Astrocyte (in vitro differentiated cells and primary cell): ENCODE measurements around the gene TACR1. TPM values are rescaled to one million over a fixed set of nuclear protein-coding genes. Genes with fewer than 3 reads are reported as not detected.
"Not testable (repeated sequence)": the region's sequence is repeated elsewhere in the genome, so short reads cannot be mapped to it uniquely, and the experiment has no call there.

Source experiments
- DNase-seq: peaks from one replicate; pipeline ENCODE4 v3.0.0-alpha.2; 2010; ENCODE audit warnings: low read depth
- FAIRE-seq: peaks from 2 replicates; lab custom pipeline; 2011; peaks lifted over from hg19 to GRCh38; lab: Jason Lieb, UNC
- H2AFZ ChIP-seq: 2 replicates; pipeline ENCODE4 v1.6.0; 2012; ENCODE audit warnings: low read depth, low read length, inconsistent platforms
- H3K27ac ChIP-seq: 2 replicates; pipeline ENCODE4 v1.5.1; 2011; ENCODE audit warnings: low read depth, low read length, inconsistent platforms
- H3K27me3 ChIP-seq: 2 replicates; pipeline ENCODE4 v1.6.0; 2011; ENCODE audit warnings: low read length, inconsistent platforms; ENCODE audit not compliant: insufficient read depth
- H3K36me3 ChIP-seq: 2 replicates; pipeline ENCODE4 v1.5.1; 2011; ENCODE audit warnings: low read length, inconsistent platforms; ENCODE audit not compliant: insufficient read depth
- H3K4me1 ChIP-seq: 2 replicates; pipeline ENCODE4 v1.5.1; 2011; ENCODE audit warnings: low read length, inconsistent platforms; ENCODE audit not compliant: insufficient read depth
- H3K4me2 ChIP-seq: 2 replicates; pipeline ENCODE4 v1.6.0; 2012; ENCODE audit warnings: low read length, inconsistent platforms
- H3K4me3 ChIP-seq: 2 replicates; pipeline ENCODE4 v1.5.1; 2011; ENCODE audit warnings: low read depth, mild to moderate bottlenecking, low read length, inconsistent platforms; ENCODE audit not compliant: insufficient read depth
- H3K79me2 ChIP-seq: 2 replicates; pipeline ENCODE4 v1.6.0; 2012; ENCODE audit warnings: mild to moderate bottlenecking, low read length, inconsistent platforms; ENCODE audit not compliant: insufficient read depth
- H3K9ac ChIP-seq: 2 replicates; pipeline ENCODE4 v1.6.0; 2012; ENCODE audit warnings: mild to moderate bottlenecking, low read length, inconsistent platforms
- H3K9me3 ChIP-seq: 2 replicates; pipeline ENCODE4 v1.5.1; 2012; ENCODE audit warnings: low read depth, mild to moderate bottlenecking, low read length, inconsistent platforms; ENCODE audit not compliant: insufficient read depth
- H4K20me1 ChIP-seq: 2 replicates; pipeline ENCODE4 v1.6.0; 2012; ENCODE audit warnings: low read length, inconsistent platforms; ENCODE audit not compliant: insufficient read depth
- H3K27ac Mint-ChIP-seq: one replicate; pipeline ENCODE4 v1.8.0; 2021; ENCODE audit warnings: mild to moderate bottlenecking, mixed read lengths; ENCODE audit not compliant: unreplicated experiment
- H3K27me3 Mint-ChIP-seq: one replicate; pipeline ENCODE4 v1.8.0; 2021; ENCODE audit warnings: low read depth, mixed read lengths; ENCODE audit not compliant: unreplicated experiment
- H3K36me3 Mint-ChIP-seq: one replicate; pipeline ENCODE4 v1.8.0; 2021; ENCODE audit warnings: low read depth, mixed read lengths; ENCODE audit not compliant: unreplicated experiment
- H3K4me1 Mint-ChIP-seq: one replicate; pipeline ENCODE4 v1.8.0; 2021; ENCODE audit warnings: low read depth, mixed read lengths; ENCODE audit not compliant: unreplicated experiment
- H3K4me3 Mint-ChIP-seq: one replicate; pipeline ENCODE4 v1.8.0; 2021; ENCODE audit warnings: mild to moderate bottlenecking, moderate library complexity, mixed read lengths; ENCODE audit not compliant: unreplicated experiment
- H3K9me3 Mint-ChIP-seq: one replicate; pipeline ENCODE4 v1.8.0; 2021; ENCODE audit warnings: mild to moderate bottlenecking, mixed read lengths; ENCODE audit not compliant: unreplicated experiment
- CTCF ChIP-seq: IDR thresholded peaks from 2 replicates; pipeline ENCODE4 v1.5.1; 2011; ENCODE audit warnings: low read depth, mild to moderate bottlenecking, inconsistent platforms, low read length, moderate library complexity; ENCODE audit not compliant: insufficient read depth
- EZH2 ChIP-seq: IDR thresholded peaks from 2 replicates; pipeline ENCODE4 v1.6.1; 2012; ENCODE audit warnings: mild to moderate bottlenecking, low read length, inconsistent platforms; ENCODE audit not compliant: insufficient read depth
- total RNA-seq: library from RNA; stranded (reverse); gene quantifications from 2 replicates; pipeline ENCODE4 v1.2.1, GENCODE V29; 2021

Gene TACR1
- total RNA-seq, 1 donor from 2014 or later, result not detected

GRCh38 chr2:75221862-75222261 lies 22.5 kb upstream of the TACR1 start:
- Mint-ChIP-seq H3K4me1 (no peaks in the 10 kb centered on the region), H3K27me3 (peaks cover 6% of the 10 kb centered on the region), H3K4me3 (no peak overlapping the region), H3K9me3 (peaks cover 2% of the 10 kb centered on the region), H3K36me3 (no peaks in the 10 kb centered on the region), H3K27ac (no peak overlapping the region)
- no peak overlapping the region for H3K9ac ChIP-seq
- no peak overlapping the region for H3K4me3 ChIP-seq
- FAIRE-seq (peak; percentile 89), DNase-seq (peak; percentile 76)
- no peaks in the 10 kb centered on the region for H4K20me1 ChIP-seq
- peak overlapping the region; percentile 15 for H3K27ac ChIP-seq
- H2AFZ ChIP-seq, result peak overlapping the region; percentile 74
- H3K4me2 ChIP-seq, result peak overlapping the region; percentile 45
- H3K4me1 ChIP-seq, result peaks cover 10% of the 10 kb centered on the region
- no peaks in the 10 kb centered on the region for H3K27me3 ChIP-seq
- TF ChIP-seq EZH2 (no peak), CTCF (no peak)
- no peaks in the 10 kb centered on the region for H3K36me3 ChIP-seq
- no peaks in the 10 kb centered on the region for H3K9me3 ChIP-seq
- H3K79me2 ChIP-seq, result no peaks in the 10 kb centered on the region

- not testable (repeated sequence) for H3K4me1 ChIP-seq, H3K4me1 Mint-ChIP-seq, H3K36me3 ChIP-seq, H3K4me2 ChIP-seq, H4K20me1 ChIP-seq, H3K9me3 Mint-ChIP-seq, H3K79me2 ChIP-seq, H3K27ac ChIP-seq, H3K9me3 ChIP-seq, H3K27me3 Mint-ChIP-seq, H3K9ac ChIP-seq, H3K27me3 ChIP-seq, H2AFZ ChIP-seq, FAIRE-seq, H3K4me3 Mint-ChIP-seq, H3K36me3 Mint-ChIP-seq, DNase-seq, H3K27ac Mint-ChIP-seq, H3K4me3 ChIP-seq
Observed at GRCh38 chr2:75219213-75219612, 19.9 kb upstream of the TACR1 start.

- TF ChIP-seq EZH2 (no peak), CTCF (no peak)
- Mint-ChIP-seq H3K4me1 (no peaks in the 10 kb centered on the region), H3K9me3 (no peaks in the 10 kb centered on the region), H3K27ac (no peak overlapping the region), H3K36me3 (no peaks in the 10 kb centered on the region), H3K27me3 (no peaks in the 10 kb centered on the region), H3K4me3 (no peak overlapping the region)
- H2AFZ ChIP-seq, result no peak overlapping the region
- no peaks in the 10 kb centered on the region for H3K27me3 ChIP-seq
- no peak overlapping the region for H3K9ac ChIP-seq
- H3K79me2 ChIP-seq, result no peaks in the 10 kb centered on the region
- DNase-seq (no peak), FAIRE-seq (no peak)
- H3K4me3 ChIP-seq, result no peak overlapping the region
- no peaks in the 10 kb centered on the region for H3K9me3 ChIP-seq
- no peaks in the 10 kb centered on the region for H3K36me3 ChIP-seq
- H4K20me1 ChIP-seq, result no peaks in the 10 kb centered on the region
- no peaks in the 10 kb centered on the region for H3K4me1 ChIP-seq
- H3K27ac ChIP-seq, result no peak overlapping the region
- no peak overlapping the region for H3K4me2 ChIP-seq
Observed at GRCh38 chr2:75211266-75211770, 12.0 kb upstream of the TACR1 start.
